ENCODE data around the gene RAB4B.

DNA sequence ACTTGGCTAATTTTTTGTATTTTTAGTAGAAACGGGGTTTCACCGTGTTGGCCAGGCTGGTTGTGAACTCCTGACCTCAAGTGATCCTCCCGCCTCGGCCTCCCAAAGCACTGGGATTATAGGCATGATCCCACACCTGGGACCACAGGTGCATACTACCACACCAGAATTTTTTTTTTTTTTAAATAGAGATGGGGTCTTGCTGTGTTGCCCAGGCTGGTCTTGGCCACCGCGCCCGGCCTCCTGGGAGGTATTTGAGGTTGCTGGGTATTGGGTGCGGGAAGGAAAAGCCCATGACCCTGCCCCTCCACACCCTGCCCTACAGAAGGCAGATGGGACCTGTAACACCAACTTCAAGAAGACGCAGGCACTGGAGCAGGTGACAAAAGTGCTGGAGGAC lies 41.4 kb upstream of the RAB4B start:
- TF ChIP-seq GATA2 (IDR thresholded peaks at IDR 0.05; ENCODE audit: low read depth, low read length), result no peak
- TF ChIP-seq GATA3 (IDR thresholded peaks at IDR 0.05; ENCODE audit: low read depth, low read length), result no peak
